Hepatocyte (in vitro differentiated cells): ENCODE measurements around the gene SLC5A4.

Experiments used
- EZH2 ChIP-seq: fragments of 200-600 bp; sonication (generic); IDR thresholded peaks from 2 replicates; pipeline ENCODE4 v1.6.1; 2016; ENCODE audit warnings: antibody characterized with exemption, mild to moderate bottlenecking, borderline replicate concordance
- EZH2phosphoT487 ChIP-seq: fragments of 200-600 bp; sonication (generic); IDR thresholded peaks from one replicate; pipeline ENCODE4 v1.6.1; 2018; ENCODE audit warnings: antibody characterized with exemption, mild to moderate bottlenecking, low read depth, moderate library complexity; ENCODE audit not compliant: unreplicated experiment, severe bottlenecking
- TF ChIP-seq, protein P1 (sequence below): fragments of 200-600 bp; sonication (generic); IDR thresholded peaks from 2 replicates; pipeline ENCODE4 v1.5.1; 2016; ENCODE audit warnings: antibody characterized with exemption, mild to moderate bottlenecking; ENCODE audit not compliant: poor library complexity

DNA sequence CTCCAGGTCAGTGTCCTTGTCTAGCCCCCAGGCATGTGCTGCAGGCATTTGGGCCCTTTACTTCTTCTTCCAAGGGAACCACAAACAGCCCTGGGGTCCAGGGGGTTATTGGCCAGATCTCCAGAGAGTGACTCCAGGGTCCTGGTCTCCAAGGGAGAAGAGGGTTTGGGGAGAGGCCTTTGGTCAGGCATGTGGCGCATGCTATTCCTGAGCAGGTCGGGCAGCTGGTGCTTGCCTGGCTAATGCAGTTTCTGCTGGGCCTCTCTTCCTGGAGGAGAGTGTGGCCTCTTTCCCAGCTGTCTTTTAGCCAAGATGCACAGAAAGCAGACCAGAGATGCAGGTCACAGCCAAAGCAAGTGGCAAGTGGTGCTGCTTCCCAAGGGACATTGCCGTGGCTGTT, 46.5 kb downstream of the SLC5A4 start:
- TF ChIP-seq, protein P1, sequence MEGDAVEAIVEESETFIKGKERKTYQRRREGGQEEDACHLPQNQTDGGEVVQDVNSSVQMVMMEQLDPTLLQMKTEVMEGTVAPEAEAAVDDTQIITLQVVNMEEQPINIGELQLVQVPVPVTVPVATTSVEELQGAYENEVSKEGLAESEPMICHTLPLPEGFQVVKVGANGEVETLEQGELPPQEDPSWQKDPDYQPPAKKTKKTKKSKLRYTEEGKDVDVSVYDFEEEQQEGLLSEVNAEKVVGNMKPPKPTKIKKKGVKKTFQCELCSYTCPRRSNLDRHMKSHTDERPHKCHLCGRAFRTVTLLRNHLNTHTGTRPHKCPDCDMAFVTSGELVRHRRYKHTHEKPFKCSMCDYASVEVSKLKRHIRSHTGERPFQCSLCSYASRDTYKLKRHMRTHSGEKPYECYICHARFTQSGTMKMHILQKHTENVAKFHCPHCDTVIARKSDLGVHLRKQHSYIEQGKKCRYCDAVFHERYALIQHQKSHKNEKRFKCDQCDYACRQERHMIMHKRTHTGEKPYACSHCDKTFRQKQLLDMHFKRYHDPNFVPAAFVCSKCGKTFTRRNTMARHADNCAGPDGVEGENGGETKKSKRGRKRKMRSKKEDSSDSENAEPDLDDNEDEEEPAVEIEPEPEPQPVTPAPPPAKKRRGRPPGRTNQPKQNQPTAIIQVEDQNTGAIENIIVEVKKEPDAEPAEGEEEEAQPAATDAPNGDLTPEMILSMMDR: no peak
- TF ChIP-seq EZH2 (no peak), EZH2phosphoT487 (no peak)
